ENCODE results near the gene ACAT1.

The ACAT1 gene

GRCh38 chr11:108177570-108177969, 56.2 kb downstream of the ACAT1 start:
- no peak for TF ChIP-seq CTCF (IDR thresholded peaks at IDR 0.05; ENCODE audit: poor library complexity, severe bottlenecking)
- H3K27me3 ChIP-seq (ENCODE audit: insufficient read depth, poor library complexity, severe bottlenecking): no peaks in the 10 kb centered on the region
- peaks cover 85% of the 10 kb centered on the region for H3K36me3 ChIP-seq (ENCODE audit: low read depth)
- no peak overlapping the region for H3K27ac ChIP-seq (ENCODE audit: poor library complexity, severe bottlenecking)
- no peaks in the 10 kb centered on the region for H3K4me1 ChIP-seq (ENCODE audit: insufficient read depth, poor library complexity, severe bottlenecking)
- ATAC-seq (ENCODE audit: low read depth): no peak
- H3K9me3 ChIP-seq (ENCODE audit: severe bottlenecking): no peaks in the 10 kb centered on the region
- DNase-seq (ENCODE audit: low spot score): no peak
- H3K4me3 ChIP-seq (ENCODE audit: severe bottlenecking): no peak overlapping the region

- Histone ChIP-seq H3K27ac (ENCODE audit: poor library complexity, severe bottlenecking) (no peak overlapping the region), H3K9me3 (ENCODE audit: severe bottlenecking) (no peaks in the 10 kb centered on the region), H3K4me3 (ENCODE audit: severe bottlenecking) (no peak overlapping the region), H3K27me3 (ENCODE audit: insufficient read depth, poor library complexity, severe bottlenecking) (no peaks in the 10 kb centered on the region), H3K36me3 (ENCODE audit: low read depth) (peaks cover 86% of the 10 kb centered on the region), H3K4me1 (ENCODE audit: insufficient read depth, poor library complexity, severe bottlenecking) (peaks cover 3% of the 10 kb centered on the region)
- ATAC-seq (ENCODE audit: low read depth) (no peak), DNase-seq (ENCODE audit: low spot score) (no peak)
- no peak for TF ChIP-seq CTCF (IDR thresholded peaks at IDR 0.05; ENCODE audit: poor library complexity, severe bottlenecking)
These were observed 72.4 kb downstream of the ACAT1 start for GRCh38 chr11:108193725-108194124.

DNA sequence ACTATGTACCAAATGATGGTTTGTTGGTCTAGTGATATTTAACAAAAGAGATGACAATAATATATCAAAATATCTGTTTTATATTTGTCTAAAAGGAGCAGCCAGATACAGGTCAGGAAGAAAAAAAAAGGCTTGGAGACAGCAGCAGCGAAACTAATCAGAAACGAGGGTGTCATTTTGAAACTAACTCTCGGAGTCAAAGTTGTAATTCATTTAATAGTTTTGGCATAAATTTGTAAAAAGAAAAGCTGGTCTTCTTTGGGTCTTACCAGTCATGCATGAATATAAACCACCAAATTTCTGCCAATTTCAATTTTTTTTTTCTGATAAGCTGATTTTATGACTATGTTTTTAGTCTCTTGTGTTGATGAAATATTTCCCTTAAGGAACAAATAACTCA, 75.5 kb downstream of the ACAT1 start:
- Histone ChIP-seq H3K9me3 (ENCODE audit: severe bottlenecking) (no peaks in the 10 kb centered on the region), H3K4me1 (ENCODE audit: insufficient read depth, poor library complexity, severe bottlenecking) (peaks cover 7% of the 10 kb centered on the region), H3K36me3 (ENCODE audit: low read depth) (peaks cover 69% of the 10 kb centered on the region), H3K4me3 (ENCODE audit: severe bottlenecking) (no peak overlapping the region), H3K27me3 (ENCODE audit: insufficient read depth, poor library complexity, severe bottlenecking) (no peaks in the 10 kb centered on the region), H3K27ac (ENCODE audit: poor library complexity, severe bottlenecking) (no peak overlapping the region)
- DNase-seq (ENCODE audit: low spot score) (no peak), ATAC-seq (ENCODE audit: low read depth) (no peak)
- no peak for TF ChIP-seq CTCF (IDR thresholded peaks at IDR 0.05; ENCODE audit: poor library complexity, severe bottlenecking)
